Measurements from ENCODE around the gene TSR1. TPM values are rescaled to one million over a fixed set of nuclear protein-coding genes. Genes with fewer than 3 reads are reported as not detected.

TSR1 gene
- total RNA-seq, 4 donors from 2014 or later = 16.8 to 56.4 (median 29.3) TPM

GRCh38 chr17:2347805-2348685 lies 11.8 kb upstream of the TSR1 start:
- Histone ChIP-seq H3K27me3 (no peaks in the 10 kb centered on the region), H3K4me1 (no peaks in the 10 kb centered on the region), H3K27ac (no peak overlapping the region), H3K4me3 (replicated peaks in 1 of 3) (no peak overlapping the region), H3K36me3 (no peaks in the 10 kb centered on the region), H3K9me3 (no peaks in the 10 kb centered on the region)
- WGBS, 2 donors = 73 to 79% methylated on average over 5 to 11 of the region's 11 CpGs
- intact Hi-C loops (cut with DNase I) = no loop called here
- TF ChIP-seq CTCF (IDR thresholded peaks at IDR 0.05) (no peak), POLR2A (IDR thresholded peaks at IDR 0.05) (no peak)
- no peak for DNase-seq

GRCh38 chr17:2346475-2346874 lies 10.2 kb upstream of the TSR1 start:
- no peaks in the 10 kb centered on the region for H3K27me3 ChIP-seq
- H3K9me3 ChIP-seq = no peaks in the 10 kb centered on the region
- TF ChIP-seq CTCF (IDR thresholded peaks at IDR 0.05) (no peak), POLR2A (IDR thresholded peaks at IDR 0.05) (no peak)
- 90 to 91% methylated on average over 6 to 8 of the region's 8 CpGs for WGBS, 2 donors
- H3K36me3 ChIP-seq = peaks cover 0 to 4% of the 10 kb centered on the region in 2 donors
- no peaks in the 10 kb centered on the region for H3K4me1 ChIP-seq
- H3K27ac ChIP-seq = no peak overlapping the region
- no peak for DNase-seq
- intact Hi-C loops (cut with DNase I) = no loop called here
- no peak overlapping the region for H3K4me3 ChIP-seq (replicated peaks in 1 of 3)

GRCh38 chr17:2344528-2344927 lies 8.3 kb upstream of the TSR1 start:
- 91 to 92% methylated on average over 10 of the region's 10 CpGs for WGBS, 2 donors
- H3K27ac ChIP-seq = no peak overlapping the region
- no peaks in the 10 kb centered on the region for H3K4me1 ChIP-seq
- no peak for TF ChIP-seq POLR2A (IDR thresholded peaks at IDR 0.05)
- no peak for TF ChIP-seq CTCF (IDR thresholded peaks at IDR 0.05)
- H3K27me3 ChIP-seq = no peaks in the 10 kb centered on the region
- H3K36me3 ChIP-seq = peaks cover 0 to 4% of the 10 kb centered on the region in 2 donors
- no peaks in the 10 kb centered on the region for H3K9me3 ChIP-seq
- DNase-seq = no peak
- H3K4me3 ChIP-seq (replicated peaks in 1 of 3) = no peak overlapping the region
- intact Hi-C loops (cut with DNase I) = no loop called here

- Histone ChIP-seq H3K4me3 (replicated peaks in 1 of 3) (no peak overlapping the region), H3K9me3 (no peaks in the 10 kb centered on the region), H3K27me3 (no peaks in the 10 kb centered on the region), H3K36me3 (peaks cover 0 to 4% of the 10 kb centered on the region in 2 donors), H3K27ac (no peak overlapping the region), H3K4me1 (peaks cover 0 to under 1% of the 10 kb centered on the region in 2 donors)
- no peak for TF ChIP-seq POLR2A (IDR thresholded peaks at IDR 0.05)
- no peak for TF ChIP-seq CTCF (IDR thresholded peaks at IDR 0.05)
- intact Hi-C loops (cut with DNase I) = no loop called here
- 68% methylated on average over 5 of the region's 5 CpGs for WGBS, 2 donors
- DNase-seq = no peak
These were observed 7.2 kb upstream of the TSR1 start for GRCh38 chr17:2343421-2343820.

GRCh38 chr17:2338315-2338657 lies 2.0 kb upstream of the TSR1 start:
- 16 to 24% methylated on average over 4 to 5 of the region's 5 CpGs for WGBS, 2 donors

More at GRCh38 chr17:2338315-2338657, 2.0 kb upstream of the TSR1 start:
- H3K4me3 ChIP-seq (replicated peaks in 1 of 3) = peak overlapping the region in 1 of 3 donors; percentile 97
- no peak for DNase-seq
- H3K4me1 ChIP-seq = peaks cover 8 to 10% of the 10 kb centered on the region in 2 donors
- H3K27ac ChIP-seq = peak overlapping the region in 2 of 3 donors; percentile 39 to 84
- no peaks in the 10 kb centered on the region for H3K9me3 ChIP-seq
- peaks cover 19% of the 10 kb centered on the region in 2 donors for H3K36me3 ChIP-seq
- no peak for TF ChIP-seq POLR2A (IDR thresholded peaks at IDR 0.05)
- no peak for TF ChIP-seq CTCF (IDR thresholded peaks at IDR 0.05)
- no peaks in the 10 kb centered on the region for H3K27me3 ChIP-seq
- intact Hi-C loops (cut with DNase I) = no loop called here

Data from thyroid gland (tissue), 4 donors.